H1 (cell line): ENCODE data around the gene THOC7. TPM values are rescaled to one million over a fixed set of nuclear protein-coding genes. Genes with fewer than 3 reads are reported as not detected.

ENCODE experiments used
- CHD7 ChIP-seq: fragments of 300-600 bp; sonication (generic); IDR thresholded peaks from 2 replicates; pipeline ENCODE4 v1.7.1; 2012; ENCODE audit warnings: low read length, moderate library complexity, mild to moderate bottlenecking, inconsistent platforms; ENCODE audit not compliant: insufficient replicate concordance
- polyA plus RNA-seq, 7 experiments: library from polyadenylated mRNA; depleted of rRNA in 3 of 7; stranded (reverse) in 5 of 7; unstranded in 2 of 7; fragments of >200 nt in 5 of 7; fragments of 200-250 nt in 2 of 7; gene quantifications; 1 replicate in 5 of 7; 2 replicates in 1 of 7; 4 replicates in 1 of 7; pipeline versions ENCODE4 v1.2.1 to v1.2.3, GENCODE V29; 2011 to 2013; ENCODE audit warnings: missing spikeins in 2 of 7, mixed read lengths in 2 of 7
- total RNA-seq: library from RNA; stranded (reverse); fragmentation: NEBNext Ultra II Directional; extraction: Animal tissue kit (Norgen Biotek cat#: 25700); gene quantifications from 2 replicates; pipeline ENCODE4 v1.2.1, GENCODE V29; 2021

Gene THOC7
- total and polyA plus RNA-seq, 2 of the 8 experiments (the other 6 are each of a cell fraction or from before 2014, with no cell fraction given): 18.7 to 74.0 TPM

- no peak for TF ChIP-seq CHD7
These were observed 54.0 kb downstream of the THOC7 start (continued) for GRCh38 chr3:63809607-63810006.
